GM12801 (cell line): ENCODE results near the gene MYOG.

Source experiments
- CTCF ChIP-seq: IDR thresholded peaks from one replicate; pipeline ENCODE4 v1.5.1; 2011; ENCODE audit warnings: control low read depth; ENCODE audit not compliant: insufficient read length; ENCODE audit errors: extremely low read depth

Gene MYOG

DNA sequence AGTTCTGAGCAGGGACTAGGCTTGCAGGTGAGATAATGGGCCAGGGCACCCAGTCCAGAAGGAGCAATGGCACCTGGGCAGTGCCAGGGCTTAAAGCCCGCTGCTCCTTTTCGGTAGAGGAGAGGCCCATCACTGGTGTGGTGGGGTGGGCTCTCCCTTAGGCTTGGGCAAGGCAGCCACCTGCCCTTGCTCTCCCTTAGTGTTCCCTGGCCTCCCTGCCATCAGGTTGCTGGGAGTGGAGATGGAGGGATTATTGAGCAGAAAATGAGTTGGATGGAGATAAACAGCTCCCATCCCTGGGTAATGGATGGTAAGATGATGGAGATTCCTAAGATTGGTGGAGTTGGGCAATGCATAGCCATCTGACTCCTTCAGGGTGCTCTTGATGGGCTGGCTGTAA, 7.9 kb downstream of the MYOG start:
- TF ChIP-seq CTCF: no peak

DNA sequence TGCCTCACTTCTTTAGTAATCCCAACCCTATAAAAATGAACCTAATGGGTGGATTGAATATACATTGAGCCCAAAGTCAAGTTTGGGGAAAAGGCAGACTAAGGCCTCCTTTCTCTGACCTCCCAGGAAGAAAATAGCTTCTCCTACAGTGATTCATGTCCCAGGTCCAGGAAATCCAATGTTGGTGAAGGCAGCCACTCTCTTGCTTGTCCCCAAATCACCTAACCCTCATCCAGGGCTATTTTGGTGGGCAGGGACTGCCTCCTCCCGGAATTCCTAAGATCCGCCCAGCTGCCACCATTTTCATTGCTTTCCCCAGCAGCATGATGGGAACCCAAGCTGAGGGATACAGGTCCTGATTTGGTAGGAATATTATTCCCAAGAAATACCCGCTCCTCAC, 8.4 kb downstream of the MYOG start:
- no peak for TF ChIP-seq CTCF

- no peak for TF ChIP-seq CTCF
Observed at GRCh38 chr1:203076031-203076511, 9.7 kb downstream of the MYOG start.

DNA sequence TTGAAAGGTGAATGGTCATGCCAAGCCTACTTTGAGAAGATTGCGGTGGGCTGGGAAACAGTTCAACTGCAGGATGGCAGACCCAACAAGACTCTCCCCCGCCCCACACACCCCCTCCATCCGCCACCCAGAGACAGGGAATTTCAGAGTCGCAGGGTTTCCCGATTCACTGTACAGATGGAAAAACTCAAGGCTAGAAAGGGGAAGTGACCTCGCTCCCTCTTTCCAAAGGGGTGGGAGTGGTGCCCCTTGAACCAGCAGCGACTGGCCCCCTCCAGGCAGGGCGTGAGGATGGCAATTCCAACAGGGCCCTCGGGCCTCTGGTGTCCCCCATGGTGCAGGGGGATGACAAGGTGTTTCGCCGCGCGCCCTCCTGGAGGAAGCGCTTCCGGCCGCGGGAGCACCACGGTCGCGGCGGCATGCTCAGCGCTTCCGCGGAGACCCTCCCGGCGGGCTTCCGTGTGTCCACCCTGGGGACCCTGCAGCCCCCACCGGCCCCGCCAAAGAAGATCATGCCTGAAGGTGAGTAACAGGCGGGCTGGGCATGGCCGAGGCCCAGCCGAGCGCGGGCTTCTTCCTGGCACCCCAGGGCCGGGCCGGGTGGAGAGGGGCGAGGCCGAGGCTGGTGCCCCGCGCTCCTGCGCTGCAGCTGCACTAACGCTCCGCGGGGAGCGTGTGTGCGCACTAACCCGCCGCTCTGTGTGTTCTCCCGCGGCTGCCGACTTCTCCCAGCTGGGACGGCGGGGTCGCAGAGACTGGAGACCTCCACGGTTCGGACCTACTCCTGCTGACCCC, 10.4 kb downstream of the MYOG start:
- TF ChIP-seq CTCF: no peak

GRCh38 chr1:203074610-203075009, 11.2 kb downstream of the MYOG start:
- TF ChIP-seq CTCF: no peak

DNA sequence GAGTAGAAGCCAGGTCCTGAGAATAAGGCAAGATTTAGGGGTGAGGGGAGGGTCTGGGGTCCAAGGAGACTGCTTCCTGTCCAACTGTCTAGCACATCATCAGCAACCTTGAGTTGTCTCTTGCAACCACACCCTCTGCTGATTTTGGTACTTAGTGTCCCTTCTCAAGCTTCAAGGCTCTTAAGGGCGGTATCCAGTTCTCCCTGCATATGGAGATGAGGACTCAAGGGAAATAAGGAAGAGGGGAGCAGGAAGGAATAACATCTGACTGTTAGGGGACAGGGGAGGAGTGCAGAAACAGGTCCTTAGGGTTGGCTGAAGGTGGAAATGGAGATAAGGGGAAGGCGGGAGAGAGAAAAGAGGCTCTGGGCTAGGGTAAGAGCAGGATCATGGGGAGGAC, 12.3 kb downstream of the MYOG start:
- no peak for TF ChIP-seq CTCF

DNA sequence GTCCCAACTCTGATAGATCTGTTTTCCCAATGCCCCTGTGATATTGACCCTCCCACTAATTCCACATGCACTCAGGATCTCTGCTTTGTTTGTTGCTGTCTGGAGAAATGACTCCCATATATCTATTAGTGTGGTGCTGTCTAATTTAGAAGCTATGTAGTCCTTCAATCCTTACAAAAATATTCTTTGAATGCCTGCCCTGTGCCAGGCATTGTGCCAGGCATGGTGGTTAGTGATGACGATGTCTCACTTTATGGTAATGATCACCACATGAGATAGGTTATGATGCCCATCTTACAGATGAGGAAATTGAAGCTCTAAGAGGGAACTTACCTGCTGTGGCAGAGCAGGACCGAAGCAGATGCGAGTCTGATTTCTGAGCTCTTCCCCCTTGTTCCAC, 12.9 kb downstream of the MYOG start:
- no peak for TF ChIP-seq CTCF
